GM12891 (cell line): Measurements from ENCODE around the gene SYDE2.

ENCODE experiments used
- PAX5 ChIP-seq: IDR thresholded peaks from 2 replicates; pipeline ENCODE4 v1.6.1; 2011; ENCODE audit warnings: low read length, moderate library complexity, mild to moderate bottlenecking; ENCODE audit not compliant: insufficient read depth, severe bottlenecking
- POLR2A ChIP-seq: IDR thresholded peaks from 2 replicates; pipeline ENCODE4 v1.6.1; 2011; ENCODE audit warnings: low read depth, low read length, control low read depth
- POLR2AphosphoS5 ChIP-seq: IDR thresholded peaks from 2 replicates; pipeline ENCODE4 v1.6.1; 2011; ENCODE audit warnings: low read depth, low read length, control low read depth
- POU2F2 ChIP-seq: IDR thresholded peaks from 2 replicates; pipeline ENCODE4 v1.6.1; 2011; ENCODE audit warnings: low read depth, mild to moderate bottlenecking, control low read depth, low read length, moderate library complexity
- SPI1 ChIP-seq: IDR thresholded peaks from 2 replicates; pipeline ENCODE4 v1.6.1; 2011; ENCODE audit warnings: low read depth, low read length, control low read depth
- TAF1 ChIP-seq: IDR thresholded peaks from 2 replicates; pipeline ENCODE4 v1.6.1; 2011; ENCODE audit warnings: low read depth, low read length, control low read depth

DNA sequence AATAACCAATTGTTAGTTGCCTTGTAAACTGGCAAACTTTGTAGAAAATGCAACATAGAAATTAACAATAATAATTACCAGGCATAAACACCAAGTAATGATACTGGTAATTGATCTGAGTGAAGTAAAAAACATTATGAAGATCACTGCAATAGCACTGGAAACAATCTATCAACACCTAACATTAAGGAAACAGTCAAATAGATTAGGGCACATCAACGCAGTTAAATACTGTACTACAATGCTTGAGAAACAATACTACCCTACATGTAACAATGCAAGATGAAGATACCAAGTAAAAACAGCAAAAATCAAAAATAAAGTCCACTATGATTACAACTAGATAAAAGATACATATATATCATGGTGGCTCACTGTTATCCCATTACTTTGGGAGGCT, 16.6 kb downstream of the SYDE2 start:
- TF ChIP-seq POLR2A (no peak), POLR2AphosphoS5 (no peak), SPI1 (no peak), TAF1 (no peak), PAX5 (no peak), POU2F2 (no peak)
